K562 (cell line): ENCODE data around the gene GAB1. TPM values are rescaled to one million over a fixed set of nuclear protein-coding genes. Genes with fewer than 3 reads are reported as not detected.

Experiments
- ATAC-seq: fragments of 200-7000 bp; cut with Tn5 transposase; 3 replicates; pipeline ENCODE4 v1.9.1; 2020; ENCODE audit warnings: moderate library complexity
- BruUV-seq: library from RNA; stranded (reverse); fragments of 400-500 nt; replicated peaks from 2 replicates; lab custom pipeline; 2021; lab: Mats Ljungman, UMichigan
- CTCF ChIA-PET: fragments of 300-600 bp; formaldehyde crosslinking; extraction: SDS; loops from one replicate; lab custom pipeline; 2021; ENCODE audit warnings: low intra/inter-chr PET ratio; lab: Yijun Ruan, JAX
- POLR2A ChIA-PET: fragments of 300-600, 350-650 bp; sonication (Branson Sonifier 250); formaldehyde crosslinking; extraction: SDS; loops from one replicate; lab custom pipeline; 2021; ENCODE audit warnings: antibody characterized with exemption, inconsistent platforms; lab: Yijun Ruan, JAX
- DNase-seq, 4 experiments: peaks; one replicate each; pipeline versions ENCODE4 v3.0.0 to v3.0.0-alpha.2; 2011 to 2018; ENCODE audit warnings: low spot score in 3 of 4, mixed read lengths in 3 of 4; ENCODE audit errors: extremely low read depth in 1 of 4
- FAIRE-seq: peaks from 2 replicates; lab custom pipeline; 2011; peaks lifted over from hg19 to GRCh38; lab: Jason Lieb, UNC
- H2AFZ ChIP-seq: 2 replicates; pipeline ENCODE4 v1.6.0; 2011; ENCODE audit warnings: low read depth, low read length, control low read depth, inconsistent platforms
- H3K27ac ChIP-seq: fragments of 200-600 bp; 3 replicates; pipeline ENCODE4 v1.8.0; 2011; ENCODE audit warnings: low read depth, mild to moderate bottlenecking, control low read depth, inconsistent platforms, low read length, moderate library complexity, mixed read lengths; ENCODE audit errors: extremely low read depth
- H3K27me3 ChIP-seq, 2 experiments: fragments of 300-600 bp in 1 of 2; 2 replicates in 1 of 2; 3 replicates in 1 of 2; pipeline versions ENCODE4 v1.6.0 to v1.8.0; 2011; ENCODE audit warnings: inconsistent platforms in 2 of 2, low read length in 2 of 2, mild to moderate bottlenecking in 1 of 2, mixed read lengths in 1 of 2, moderate library complexity in 1 of 2; ENCODE audit not compliant: control insufficient read depth in 2 of 2, insufficient read depth in 2 of 2
- H3K36me3 ChIP-seq: fragments of 300-600 bp; 3 replicates; pipeline ENCODE4 v1.8.0; 2011; ENCODE audit warnings: mild to moderate bottlenecking, low read length, inconsistent platforms; ENCODE audit not compliant: control insufficient read depth, insufficient read depth
- H3K4me1 ChIP-seq, 2 experiments: fragments of 200-600 bp in 1 of 2; replicated peaks in 1 of 2; 2 replicates in 1 of 2; 3 replicates in 1 of 2; pipeline versions ENCODE4 v1.5.1 to v1.8.0; 2011; ENCODE audit warnings: inconsistent platforms in 2 of 2, low read length in 2 of 2, mild to moderate bottlenecking in 1 of 2, mixed read lengths in 1 of 2, moderate library complexity in 1 of 2; ENCODE audit not compliant: control insufficient read depth in 2 of 2, insufficient read depth in 2 of 2
- H3K4me2 ChIP-seq: 2 replicates; pipeline ENCODE4 v1.6.1; 2011; ENCODE audit warnings: low read length, control low read depth, inconsistent platforms, mixed read lengths; ENCODE audit not compliant: insufficient read depth
- H3K4me3 ChIP-seq: fragments of 200-600 bp; sonication (generic), shearing (Covaris generic); 2 replicates; pipeline ENCODE4 v1.5.1; 2016; ENCODE audit warnings: control low read depth, inconsistent platforms
- H3K79me2 ChIP-seq: fragments of 200-600 bp; 3 replicates; pipeline ENCODE4 v1.8.0; 2011; ENCODE audit warnings: low read length, inconsistent platforms; ENCODE audit not compliant: control insufficient read depth, insufficient read depth
- H3K9ac ChIP-seq, 2 experiments: 2 replicates each; pipeline versions ENCODE4 v1.6.0 to v1.6.1; 2011; ENCODE audit warnings: low read depth in 2 of 2, low read length in 2 of 2, control low read depth in 1 of 2, inconsistent platforms in 1 of 2, mild to moderate bottlenecking in 1 of 2, mixed read lengths in 1 of 2; ENCODE audit not compliant: insufficient read depth in 1 of 2
- H3K9me1 ChIP-seq: one replicate; pipeline ENCODE4 v1.6.0; 2011; ENCODE audit warnings: inconsistent platforms, mild to moderate bottlenecking, low read length, moderate library complexity; ENCODE audit not compliant: control insufficient read depth, insufficient read depth
- H3K9me3 ChIP-seq: replicated peaks from 2 replicates; pipeline ENCODE4 v1.5.1; 2011; ENCODE audit warnings: low read depth, low read length, inconsistent platforms; ENCODE audit not compliant: control insufficient read depth, insufficient read depth
- H4K20me1 ChIP-seq: replicated peaks from 2 replicates; pipeline ENCODE4 v1.6.1; 2011; ENCODE audit warnings: low read length, inconsistent platforms, mixed read lengths; ENCODE audit not compliant: control insufficient read depth, insufficient read depth
- EHMT2 ChIP-seq: fragments of 450-650 bp; IDR thresholded peaks from 2 replicates; pipeline ENCODE4 v1.6.1; 2018; ENCODE audit warnings: antibody characterized with exemption
- FOXK2 ChIP-seq, 2 experiments: fragments of 450-650 bp; IDR thresholded peaks in 1 of 2; conservative IDR thresholded peaks in 1 of 2; 2 replicates each; pipeline ENCODE4 v1.6.1; 2016; ENCODE audit warnings: low read depth in 2 of 2, mild to moderate bottlenecking in 1 of 2
- GABPA ChIP-seq: fragments of 200-800 bp; sonication (Bioruptor generic); conservative IDR thresholded peaks from 2 replicates; pipeline ENCODE4 v1.6.1; 2016; ENCODE audit warnings: low read depth, missing genetic modification characterization, missing compliant biosample characterization
- HEY1 ChIP-seq: fragments of 250-450 bp; sonication (Bioruptor Pico); IDR thresholded peaks from 2 replicates; pipeline ENCODE4 v1.5.0; 2020; ENCODE audit warnings: mild to moderate bottlenecking, moderate library complexity, borderline replicate concordance
- HNRNPL ChIP-seq: fragments of 200-400 bp; formaldehyde crosslinking; IDR thresholded peaks from 2 replicates; pipeline ENCODE4 v1.6.1; 2017; ENCODE audit warnings: low read depth, mild to moderate bottlenecking, low read length
- KLF10 ChIP-seq: fragments of 250-450 bp; sonication (Bioruptor Pico); IDR thresholded peaks from 2 replicates; pipeline ENCODE4 v1.6.1; 2021; ENCODE audit warnings: matching md5 sums
- MAFF ChIP-seq: IDR thresholded peaks from 2 replicates; pipeline ENCODE4 v1.6.1; 2012; ENCODE audit warnings: low read length, improper control_type of control experiment
- MAFK ChIP-seq: IDR thresholded peaks from 2 replicates; pipeline ENCODE4 v1.6.1; 2011; ENCODE audit warnings: low read length, improper control_type of control experiment
- NBN ChIP-seq: fragments of 450-650 bp; IDR thresholded peaks from 2 replicates; pipeline ENCODE4 v1.6.1; 2016; ENCODE audit warnings: low read depth, mild to moderate bottlenecking
- NFE2 ChIP-seq: IDR thresholded peaks from 2 replicates; pipeline ENCODE4 v1.6.1; 2014; ENCODE audit warnings: antibody characterized with exemption, low read depth
- XRCC3 ChIP-seq: fragments of 450-650 bp; IDR thresholded peaks from 2 replicates; pipeline ENCODE4 v1.6.1; 2017; ENCODE audit warnings: mild to moderate bottlenecking, moderate library complexity
- ZNF134 ChIP-seq: fragments of 250-450 bp; sonication (Bioruptor Pico); conservative IDR thresholded peaks from 2 replicates; pipeline ENCODE4 v1.4.0; 2020
- ZNF316 ChIP-seq: fragments of 450-650 bp; IDR thresholded peaks from 2 replicates; pipeline ENCODE4 v1.6.1; 2016
- ZNF431 ChIP-seq: sonication (generic); formaldehyde crosslinking; IDR thresholded peaks from 2 replicates; pipeline ENCODE4 v1.8.0; 2022; ENCODE audit warnings: mild to moderate bottlenecking, missing genetic modification reagents
- WGBS: fragments of 100-300 bp; shearing (Covaris generic); methylation state at CpG from one replicate; pipeline ENCODE4 v1.1.6; 2016; ENCODE audit warnings: low coverage, mixed read lengths; ENCODE audit not compliant: insufficient coverage; ENCODE audit errors: missing lambda C conversion rate; 5-methylcytosine and 5-hydroxymethylcytosine counted together
- in situ Hi-C: fragments of 300-500 bp; cut with MboI; formaldehyde crosslinking; loops from 4 replicates; pipeline ENCODE4 v1.15.0; 2018; ENCODE audit warnings: inconsistent platforms, mixed read lengths
- intact Hi-C: fragments of 100-400 bp; cut with micrococcal nuclease; formaldehyde crosslinking; loops from 2 replicates; pipeline ENCODE4 v1.14.2; 2022
- polyA plus RNA-seq, 8 experiments: library from polyadenylated mRNA; depleted of rRNA in 4 of 8; stranded (reverse) in 5 of 8; unstranded in 3 of 8; fragments of >200 nt; fragmentation: Nextera tagmentation in 2 of 8; fragmentation: Illumina TruSeq in 1 of 8; extraction: Ambion mirVana in 2 of 8; extraction: Trizol in 1 of 8; gene quantifications; 2 replicates each; pipeline versions ENCODE4 v1.2.1 to v1.2.3, GENCODE V29; 2011 to 2014; ENCODE audit warnings: inconsistent platforms in 1 of 8, missing spikeins in 1 of 8
- total RNA-seq, 7 experiments: library from RNA; depleted of rRNA in 6 of 7; stranded (reverse); fragments of >200 nt in 6 of 7; fragmentation: Illumina TruSeq in 2 of 7; extraction: Trizol in 2 of 7; gene quantifications; 2 replicates each; pipeline versions ENCODE4 v1.2.1 to v1.2.3, GENCODE V29; 2011 to 2021; ENCODE audit warnings: low replicate concordance in 1 of 7
- TF ChIP-seq, protein P1 (sequence below): IDR thresholded peaks from 3 replicates; pipeline ENCODE4 v1.6.1; 2011; ENCODE audit warnings: borderline replicate concordance, mild to moderate bottlenecking; ENCODE audit not compliant: insufficient read length, insufficient read depth
- TF ChIP-seq, protein P2 (sequence below): fragments of 250-450 bp; sonication (Bioruptor Pico); IDR thresholded peaks from 2 replicates; pipeline ENCODE4 v1.8.0; 2022; ENCODE audit warnings: moderate library complexity, mild to moderate bottlenecking, inconsistent platforms
- TF ChIP-seq, protein P3 (sequence below): fragments of 250-450 bp; sonication (Bioruptor Pico); IDR thresholded peaks from 2 replicates; pipeline ENCODE4 v1.8.0; 2021; ENCODE audit warnings: borderline replicate concordance, mild to moderate bottlenecking, moderate library complexity; ENCODE audit not compliant: poor library complexity, severe bottlenecking
- TF ChIP-seq, protein P4 (sequence below): sonication (generic); formaldehyde crosslinking; IDR thresholded peaks from 2 replicates; pipeline ENCODE4 v1.8.0; 2022; ENCODE audit warnings: mild to moderate bottlenecking, missing genetic modification reagents, borderline replicate concordance

Gene GAB1
- total and polyA plus RNA-seq, 9 of the 15 experiments (the other 6 are each of a cell fraction or from before 2014, with no cell fraction given): 1.3 to 14.6 (median 7.5) TPM

DNA sequence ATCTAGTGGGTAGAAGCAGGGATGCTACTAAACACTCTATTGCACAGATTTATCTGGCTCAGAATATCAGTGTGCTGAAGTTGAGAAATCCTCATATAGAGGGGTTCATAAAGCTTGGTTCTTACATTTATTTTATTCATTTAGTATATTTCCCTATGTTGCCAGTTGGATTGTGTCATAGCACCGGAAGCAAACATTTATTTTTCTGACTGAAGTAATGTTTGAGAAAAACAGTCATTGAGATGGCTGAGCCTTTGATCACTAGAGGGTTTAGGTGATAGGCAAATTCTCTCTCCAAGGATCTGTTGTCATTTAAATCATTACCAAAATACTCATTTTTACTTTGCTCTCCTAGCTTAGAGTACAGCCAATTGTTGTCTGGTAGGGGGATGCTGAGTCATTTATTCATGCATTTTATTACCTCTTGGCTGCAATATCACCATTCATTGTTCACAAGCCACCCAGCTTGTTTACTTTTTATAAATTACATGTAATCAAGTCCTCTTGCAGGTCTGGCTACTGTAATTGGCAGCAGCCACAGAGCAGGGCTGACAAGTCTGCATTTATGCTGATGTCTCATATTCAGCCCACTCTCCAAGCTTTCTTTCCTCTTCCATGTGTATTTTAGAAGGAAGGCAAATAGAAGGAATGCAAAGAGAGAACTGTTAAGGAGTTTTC is 15.2 kb downstream of the GAB1 start:
- H3K27me3 ChIP-seq: no peaks in the 10 kb centered on the region
- peak overlapping the region; percentile 42 for H3K4me2 ChIP-seq
- no peaks in the 10 kb centered on the region for H3K9me1 ChIP-seq
- ChIA-PET POLR2A (interaction anchor here (0.6 to 2.4 kb wide), 7 partner anchors 8 to 206 kb away, joined by 3 to 11 read pairs (median 4); no protein-coding TSS in a partner anchor), CTCF (no interaction called here)
- no TSS peak for BruUV-seq
- 91% methylated on average over 1 of the region's 1 CpG for WGBS
- H3K79me2 ChIP-seq: peaks cover 63% of the 10 kb centered on the region
- no peak overlapping the region for H2AFZ ChIP-seq
- H3K4me1 ChIP-seq: peaks cover 20 to 28% of the 10 kb centered on the region in 2 experiments
- ATAC-seq (no peak), FAIRE-seq (no peak), DNase-seq (no peak)
- H4K20me1 ChIP-seq: no peaks in the 10 kb centered on the region; the same call in 1 of the 2 replicates
- H3K9me3 ChIP-seq: no peaks in the 10 kb centered on the region
- no peak overlapping the region for H3K4me3 ChIP-seq
- intact Hi-C loops (no loop called here), in situ Hi-C loops (no loop called here)
- peak overlapping the region; percentile 68 for H3K27ac ChIP-seq
- H3K9ac ChIP-seq: peak overlapping the region in 1 of 2 experiments; percentile 23; a peak in 1 of 4 replicates
- H3K36me3 ChIP-seq: no peaks in the 10 kb centered on the region
- TF ChIP-seq NFE2 (peak; percentile 52; the same call in 1 of the 2 replicates), NBN (no peak), MAFK (peak; percentile 22; the same call in 1 of the 2 replicates), ZNF316 (peak; percentile 68), FOXK2 (conservative IDR thresholded peaks at IDR 0.05 in 1 of 2, IDR thresholded peaks at IDR 0.05 in 1 of 2; ENCODE audit: low read depth in 2 of 2) (peak; percentile 16 to 55; a peak in 2 of 4 replicates), HNRNPL (no peak), HEY1 (CRISPR knock-in tag) (no peak), ZNF431 (no peak), ZNF134 (CRISPR knock-in tag) (no peak), XRCC3 (no peak), GABPA (tag) (no peak), MAFF (peak; percentile 12; the same call in 1 of the 2 replicates), KLF10 (CRISPR knock-in tag) (no peak), EHMT2 (no peak)
- TF ChIP-seq, protein P1, sequence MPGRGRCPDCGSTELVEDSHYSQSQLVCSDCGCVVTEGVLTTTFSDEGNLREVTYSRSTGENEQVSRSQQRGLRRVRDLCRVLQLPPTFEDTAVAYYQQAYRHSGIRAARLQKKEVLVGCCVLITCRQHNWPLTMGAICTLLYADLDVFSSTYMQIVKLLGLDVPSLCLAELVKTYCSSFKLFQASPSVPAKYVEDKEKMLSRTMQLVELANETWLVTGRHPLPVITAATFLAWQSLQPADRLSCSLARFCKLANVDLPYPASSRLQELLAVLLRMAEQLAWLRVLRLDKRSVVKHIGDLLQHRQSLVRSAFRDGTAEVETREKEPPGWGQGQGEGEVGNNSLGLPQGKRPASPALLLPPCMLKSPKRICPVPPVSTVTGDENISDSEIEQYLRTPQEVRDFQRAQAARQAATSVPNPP: no peak
- TF ChIP-seq, protein P2, sequence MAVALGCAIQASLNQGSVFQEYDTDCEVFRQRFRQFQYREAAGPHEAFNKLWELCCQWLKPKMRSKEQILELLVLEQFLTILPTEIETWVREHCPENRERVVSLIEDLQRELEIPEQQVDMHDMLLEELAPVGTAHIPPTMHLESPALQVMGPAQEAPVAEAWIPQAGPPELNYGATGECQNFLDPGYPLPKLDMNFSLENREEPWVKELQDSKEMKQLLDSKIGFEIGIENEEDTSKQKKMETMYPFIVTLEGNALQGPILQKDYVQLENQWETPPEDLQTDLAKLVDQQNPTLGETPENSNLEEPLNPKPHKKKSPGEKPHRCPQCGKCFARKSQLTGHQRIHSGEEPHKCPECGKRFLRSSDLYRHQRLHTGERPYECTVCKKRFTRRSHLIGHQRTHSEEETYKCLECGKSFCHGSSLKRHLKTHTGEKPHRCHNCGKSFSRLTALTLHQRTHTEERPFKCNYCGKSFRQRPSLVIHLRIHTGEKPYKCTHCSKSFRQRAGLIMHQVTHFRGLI (CRISPR knock-in tag): no peak
- TF ChIP-seq, protein P3, sequence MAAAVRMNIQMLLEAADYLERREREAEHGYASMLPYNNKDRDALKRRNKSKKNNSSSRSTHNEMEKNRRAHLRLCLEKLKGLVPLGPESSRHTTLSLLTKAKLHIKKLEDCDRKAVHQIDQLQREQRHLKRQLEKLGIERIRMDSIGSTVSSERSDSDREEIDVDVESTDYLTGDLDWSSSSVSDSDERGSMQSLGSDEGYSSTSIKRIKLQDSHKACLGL: no peak
- TF ChIP-seq, protein P4, sequence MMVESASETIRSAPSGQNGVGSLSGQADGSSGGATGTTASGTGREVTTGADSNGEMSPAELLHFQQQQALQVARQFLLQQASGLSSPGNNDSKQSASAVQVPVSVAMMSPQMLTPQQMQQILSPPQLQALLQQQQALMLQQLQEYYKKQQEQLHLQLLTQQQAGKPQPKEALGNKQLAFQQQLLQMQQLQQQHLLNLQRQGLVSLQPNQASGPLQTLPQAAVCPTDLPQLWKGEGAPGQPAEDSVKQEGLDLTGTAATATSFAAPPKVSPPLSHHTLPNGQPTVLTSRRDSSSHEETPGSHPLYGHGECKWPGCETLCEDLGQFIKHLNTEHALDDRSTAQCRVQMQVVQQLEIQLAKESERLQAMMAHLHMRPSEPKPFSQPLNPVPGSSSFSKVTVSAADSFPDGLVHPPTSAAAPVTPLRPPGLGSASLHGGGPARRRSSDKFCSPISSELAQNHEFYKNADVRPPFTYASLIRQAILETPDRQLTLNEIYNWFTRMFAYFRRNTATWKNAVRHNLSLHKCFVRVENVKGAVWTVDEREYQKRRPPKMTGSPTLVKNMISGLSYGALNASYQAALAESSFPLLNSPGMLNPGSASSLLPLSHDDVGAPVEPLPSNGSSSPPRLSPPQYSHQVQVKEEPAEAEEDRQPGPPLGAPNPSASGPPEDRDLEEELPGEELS (CRISPR knock-in tag): no peak
